Smooth muscle cell of the brain vasculature (primary cell): ENCODE results near the gene PIM1.
"Not testable (repeated sequence)": the region's sequence is repeated elsewhere in the genome, so short reads cannot be mapped to it uniquely, and the experiment has no call there.

Source experiments
- DNase-seq: peaks from one replicate; pipeline ENCODE4 v3.0.0-alpha.2; 2012; ENCODE audit warnings: low read depth, low spot score

Gene PIM1

DNA sequence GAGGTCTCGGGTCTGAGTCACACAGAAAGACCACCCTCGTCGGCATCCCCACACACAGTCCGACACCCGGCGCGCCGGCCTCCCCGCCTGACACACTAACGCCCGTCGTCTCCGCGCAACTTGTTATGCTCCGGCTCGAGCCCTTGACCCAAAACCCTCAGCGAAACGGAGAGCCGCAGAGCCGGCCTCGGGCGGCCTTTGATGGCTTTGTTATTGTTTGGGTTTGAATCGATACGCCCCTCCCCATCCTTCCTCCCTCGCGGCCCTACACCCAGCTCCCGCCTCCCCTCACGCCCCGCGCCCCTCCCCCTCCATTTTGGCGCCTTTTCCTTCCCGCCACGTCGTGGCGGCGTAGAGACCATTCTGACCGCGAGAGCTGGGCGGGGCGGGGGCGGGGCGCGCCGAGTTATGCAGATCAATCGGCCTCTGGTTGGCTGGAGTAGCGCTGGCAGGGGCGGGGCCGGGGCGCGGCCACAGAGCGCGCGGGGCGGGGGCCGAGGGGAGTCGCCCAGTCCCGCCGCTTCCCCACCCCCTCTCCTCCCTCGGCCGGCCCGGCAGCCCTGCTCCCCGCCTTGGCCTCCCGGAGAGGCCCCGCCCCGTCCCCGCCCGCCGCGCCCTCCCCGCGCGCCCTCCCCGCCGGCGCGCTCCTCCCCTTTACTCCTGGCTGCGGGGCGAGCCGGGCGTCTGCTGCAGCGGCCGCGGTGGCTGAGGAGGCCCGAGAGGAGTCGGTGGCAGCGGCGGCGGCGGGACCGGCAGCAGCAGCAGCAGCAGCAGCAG is at the start of gene PIM1:
TSS of gene PIM1 (plus strand) at position 657 of the 777 bp plus-strand sequence. CDS start 424 bp downstream, outside the sequence.
- DNase-seq: peak; percentile 93

DNA sequence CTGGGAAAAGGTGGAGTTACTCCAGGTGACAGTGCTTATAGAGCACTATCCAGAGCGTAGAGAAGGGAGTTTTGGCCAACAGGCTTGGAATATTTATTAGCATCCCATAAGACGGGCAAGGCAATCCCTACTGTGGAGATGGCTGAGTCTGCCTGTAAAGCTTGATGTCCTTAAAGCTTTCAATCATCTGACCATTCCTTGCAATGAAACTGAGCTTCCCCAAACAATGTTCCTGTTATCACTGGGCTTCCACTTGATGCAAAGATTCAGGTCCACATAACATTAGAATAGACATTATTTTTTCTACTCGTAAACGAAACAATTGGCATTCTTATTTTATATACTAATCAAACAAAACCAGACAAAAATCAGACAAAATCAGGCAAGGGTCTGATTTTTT is 48.4 kb upstream of the PIM1 start:
- no peak for DNase-seq

DNA sequence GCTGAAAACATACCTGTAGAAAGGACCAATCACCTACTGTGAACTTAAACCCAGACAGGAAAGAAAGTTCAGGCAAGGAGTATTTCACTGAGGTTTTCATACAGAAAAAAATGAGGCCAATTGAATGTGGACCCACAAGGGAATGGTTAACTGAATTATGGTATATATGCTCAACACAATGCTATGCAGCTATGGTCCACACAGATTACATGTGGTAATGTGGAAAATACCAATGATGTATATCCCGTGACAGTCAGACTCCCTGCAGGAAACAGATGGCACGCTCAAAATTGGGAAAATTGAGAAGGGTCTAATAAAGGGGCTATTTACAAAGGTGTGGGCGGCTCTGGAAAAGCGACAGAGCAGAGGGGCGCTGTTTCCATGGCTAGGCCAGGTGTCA is 47.1 kb upstream of the PIM1 start:
- DNase-seq: no peak

DNA sequence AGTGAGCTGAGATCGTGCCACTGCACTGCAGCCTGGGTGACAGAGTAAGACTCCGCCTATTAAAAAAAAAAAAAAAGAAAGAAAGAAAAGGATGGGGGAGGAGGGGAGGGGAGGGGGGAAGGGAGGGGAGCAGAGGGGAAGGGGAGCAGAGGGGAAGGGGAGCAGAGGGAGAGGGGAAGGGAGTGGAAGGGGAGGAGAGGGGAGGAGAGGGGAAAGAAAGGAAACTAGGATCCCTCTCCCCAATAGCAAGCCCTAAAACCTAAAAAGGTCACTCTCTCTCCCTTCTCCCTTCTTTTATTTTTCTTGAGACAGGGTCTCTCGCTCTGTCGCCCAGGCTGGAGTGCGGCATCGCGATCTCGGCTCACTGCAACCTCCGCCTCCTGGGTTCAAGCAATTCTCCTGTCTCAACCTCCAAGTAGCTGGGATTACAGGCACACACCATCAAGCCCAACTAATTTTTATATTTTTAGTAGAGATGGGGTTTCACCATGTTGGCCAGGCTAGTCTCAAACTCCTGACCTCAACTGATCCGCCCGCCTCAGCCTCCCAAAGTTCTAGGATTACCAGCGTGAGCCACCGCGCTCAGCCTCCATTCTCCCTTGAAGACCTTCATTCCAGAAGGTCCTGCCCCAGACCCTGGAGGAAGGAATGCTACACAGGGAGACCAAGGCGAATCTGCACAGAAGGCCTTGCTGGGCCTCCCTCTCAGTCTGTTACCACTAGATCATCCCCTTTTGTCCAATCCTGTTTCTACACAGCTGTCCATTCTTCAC is 45.8 kb upstream of the PIM1 start:
- no peak for DNase-seq

DNA sequence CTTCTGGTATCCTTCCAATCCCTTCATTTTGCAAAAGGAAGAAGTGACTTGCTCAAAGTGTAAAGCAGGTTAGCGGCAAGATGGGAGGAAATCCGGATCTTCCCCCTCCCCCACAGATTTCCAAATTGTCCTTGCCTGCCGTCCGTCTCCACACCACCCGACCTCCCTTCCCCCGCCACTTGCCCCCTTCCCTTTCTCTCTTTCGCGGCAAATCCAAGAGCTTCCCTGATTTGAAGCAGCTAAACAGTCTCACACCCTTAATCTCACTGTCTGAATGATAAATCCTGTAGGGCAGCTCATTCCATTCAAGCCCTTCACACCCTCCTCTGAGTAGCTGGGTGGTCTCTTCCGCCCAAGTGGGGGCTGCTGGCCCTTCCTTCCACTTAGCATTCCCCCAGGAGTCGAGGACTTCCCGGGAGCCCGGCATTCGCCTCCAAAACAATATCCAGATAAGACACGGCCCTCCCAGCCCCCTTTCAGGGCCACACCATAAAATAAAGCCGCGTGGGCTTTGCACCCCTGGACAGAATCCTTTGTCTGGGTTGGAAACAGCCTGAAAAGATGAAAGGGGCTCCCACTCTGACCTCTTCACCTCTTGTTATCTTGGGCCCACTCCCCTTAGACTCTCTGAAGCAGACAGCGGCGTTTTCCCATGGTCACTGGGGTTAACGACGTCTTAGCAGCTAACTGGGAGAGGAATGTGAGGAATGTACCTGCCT is 44.0 kb upstream of the PIM1 start:
- no peak for DNase-seq

DNA sequence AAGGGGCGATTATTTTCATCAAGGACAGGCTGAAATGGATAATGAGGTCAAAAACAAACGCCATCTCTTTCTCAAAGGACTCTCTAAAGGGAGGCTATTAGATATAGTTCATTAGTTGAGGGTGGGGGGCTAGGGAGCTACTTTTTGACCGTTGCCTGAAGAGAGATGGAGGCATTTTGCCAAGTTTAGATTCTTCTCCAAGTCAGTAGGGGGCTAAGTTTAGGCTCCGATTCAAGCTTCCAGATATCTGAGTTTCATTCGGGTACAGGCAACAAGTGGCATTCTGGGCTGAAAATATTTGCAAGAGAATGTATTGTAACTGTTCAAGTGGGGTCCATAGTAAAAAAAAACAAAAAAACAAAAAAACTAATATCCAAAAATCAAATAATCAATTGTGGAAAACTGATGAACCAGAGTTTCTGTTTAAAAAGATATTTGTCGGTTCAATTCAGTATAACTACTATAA is 43.4 kb upstream of the PIM1 start:
- no peak for DNase-seq

DNA sequence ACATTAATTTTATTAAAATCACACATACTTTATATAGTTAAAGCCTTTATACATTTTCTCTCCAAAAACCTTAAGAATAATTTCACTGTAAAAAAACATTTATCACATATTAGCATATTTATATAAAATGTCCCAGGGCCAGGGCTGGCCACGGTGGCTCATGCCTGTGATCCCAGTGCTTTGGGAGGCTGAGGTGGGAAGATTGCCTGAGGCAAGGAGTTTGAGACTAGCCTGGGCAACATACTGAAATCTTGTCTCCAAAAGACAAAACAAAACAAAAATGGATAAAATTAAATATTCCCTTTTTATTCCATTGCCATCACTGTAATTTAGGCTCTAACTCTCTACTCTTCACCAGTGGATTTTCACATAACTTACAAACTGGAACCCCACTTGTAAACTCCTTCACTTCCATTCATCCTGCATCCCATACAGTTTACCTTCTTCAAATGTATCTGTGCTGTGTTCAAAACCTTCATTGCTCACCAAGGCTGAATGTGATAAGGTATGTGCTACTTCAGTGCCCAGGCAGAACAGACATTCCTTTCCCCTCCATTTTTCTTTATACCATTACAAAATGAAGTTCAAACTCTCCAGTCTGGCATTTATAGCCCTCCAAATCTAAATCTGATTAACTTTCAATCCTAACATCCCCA is 42.9 kb upstream of the PIM1 start:
- DNase-seq: no peak

DNA sequence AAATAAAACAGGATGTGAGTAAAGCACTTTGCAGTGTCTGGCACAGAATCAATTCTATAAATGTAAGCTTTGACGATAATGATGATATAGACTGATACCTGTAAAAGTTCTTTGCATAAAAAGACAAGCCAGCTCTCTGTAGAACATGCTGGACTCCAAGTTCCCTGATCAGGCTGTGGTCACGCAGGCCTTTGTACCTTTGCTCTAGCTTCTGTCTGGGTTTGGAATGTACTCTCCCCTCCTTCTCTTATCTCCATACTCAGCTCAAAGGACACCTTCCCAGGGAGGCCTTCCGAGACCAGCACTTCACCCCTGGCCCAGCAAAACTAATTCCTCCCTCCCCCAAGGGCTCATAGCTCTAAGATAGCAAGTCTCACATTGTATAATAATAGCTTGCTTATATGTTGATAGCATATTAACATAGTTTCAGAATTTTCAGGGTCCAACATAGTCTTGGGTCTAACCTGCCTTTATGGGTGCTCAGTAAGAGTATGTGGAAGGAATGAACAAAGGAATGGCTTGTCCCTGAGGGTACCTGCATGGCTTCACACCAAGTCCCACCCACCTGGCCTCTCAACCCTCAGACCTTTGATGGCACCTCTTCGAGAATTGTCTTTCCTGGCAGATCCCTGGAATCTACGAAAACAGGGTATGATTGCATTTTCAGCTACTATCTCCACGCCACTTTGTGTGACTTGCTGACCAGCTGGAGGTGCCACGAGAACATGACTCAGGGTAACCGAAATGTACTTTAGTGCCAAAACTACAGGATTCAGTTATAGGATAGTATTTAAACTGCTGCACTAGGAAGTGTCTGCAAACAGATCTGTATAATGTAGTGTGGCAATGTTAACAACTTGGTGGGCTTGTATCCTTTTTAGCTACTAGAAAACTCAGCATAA is 41.7 kb upstream of the PIM1 start:
- no peak for DNase-seq

DNA sequence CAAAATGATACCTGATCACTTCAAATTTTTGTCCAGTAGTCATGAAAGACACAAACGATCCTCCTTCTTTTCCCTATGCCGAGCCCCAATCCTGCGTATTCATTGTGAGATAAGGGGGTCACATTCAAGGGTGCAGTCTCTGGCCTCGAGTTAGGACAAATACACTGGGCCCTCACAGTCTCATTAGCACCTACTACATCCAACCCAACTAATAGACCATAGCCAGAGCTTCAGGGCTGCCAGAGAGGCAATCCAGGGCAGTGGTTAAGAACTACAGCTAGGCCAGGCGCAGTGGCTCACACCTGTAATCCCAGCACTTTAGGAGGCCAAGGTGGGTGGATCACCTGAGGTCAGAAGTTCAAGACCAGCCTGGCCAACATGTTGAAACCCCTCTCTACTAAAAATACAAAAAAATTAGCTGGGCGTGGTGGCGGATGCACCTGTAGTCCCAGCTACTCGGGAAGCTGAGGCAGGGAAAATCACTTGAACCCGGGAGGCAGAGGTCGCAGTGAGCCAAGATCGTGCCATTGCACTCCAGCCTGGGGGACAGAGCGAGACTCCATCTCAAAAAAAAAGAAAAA is 41.0 kb upstream of the PIM1 start:
- DNase-seq: not testable (repeated sequence)

DNA sequence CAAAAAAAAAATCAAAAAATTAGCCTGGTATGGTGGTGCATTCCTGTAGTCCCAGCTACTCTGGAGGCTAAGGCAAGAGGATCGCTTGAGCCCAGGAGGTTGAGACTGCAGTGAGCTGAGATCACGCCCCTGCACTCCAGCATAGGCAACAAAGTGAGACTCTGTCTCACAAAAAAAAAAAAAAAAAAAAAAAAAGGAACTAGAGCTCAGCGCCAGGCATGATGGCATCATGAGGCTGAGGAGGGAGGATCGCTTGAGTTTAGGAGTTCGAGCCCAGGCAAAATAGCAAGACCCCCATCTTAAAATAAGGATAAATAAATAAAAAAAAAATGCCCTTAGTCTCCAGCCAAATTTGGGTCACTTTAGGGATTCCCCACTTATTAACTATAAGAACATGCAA is 40.4 kb upstream of the PIM1 start:
- DNase-seq: no peak

DNA sequence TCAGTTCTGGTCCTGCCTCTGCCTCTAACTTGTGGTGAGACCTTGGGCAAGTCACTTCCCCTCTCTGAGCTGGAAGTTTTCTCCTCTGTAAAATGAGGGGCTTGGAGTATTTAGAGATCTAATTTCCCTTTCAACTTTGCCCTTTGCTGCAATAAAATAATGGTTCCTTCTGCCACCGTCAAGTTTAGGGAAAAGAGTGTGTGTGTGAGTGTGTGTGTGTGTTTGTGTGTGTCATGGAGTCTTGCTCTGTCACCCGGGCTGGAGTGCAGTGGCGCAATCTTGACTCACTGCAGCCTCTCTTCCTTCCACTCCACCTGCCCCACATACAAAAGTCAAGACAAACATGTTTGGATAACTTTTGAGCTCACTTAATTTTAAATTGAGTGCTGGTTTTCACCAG is 39.2 kb upstream of the PIM1 start:
- no peak for DNase-seq

DNA sequence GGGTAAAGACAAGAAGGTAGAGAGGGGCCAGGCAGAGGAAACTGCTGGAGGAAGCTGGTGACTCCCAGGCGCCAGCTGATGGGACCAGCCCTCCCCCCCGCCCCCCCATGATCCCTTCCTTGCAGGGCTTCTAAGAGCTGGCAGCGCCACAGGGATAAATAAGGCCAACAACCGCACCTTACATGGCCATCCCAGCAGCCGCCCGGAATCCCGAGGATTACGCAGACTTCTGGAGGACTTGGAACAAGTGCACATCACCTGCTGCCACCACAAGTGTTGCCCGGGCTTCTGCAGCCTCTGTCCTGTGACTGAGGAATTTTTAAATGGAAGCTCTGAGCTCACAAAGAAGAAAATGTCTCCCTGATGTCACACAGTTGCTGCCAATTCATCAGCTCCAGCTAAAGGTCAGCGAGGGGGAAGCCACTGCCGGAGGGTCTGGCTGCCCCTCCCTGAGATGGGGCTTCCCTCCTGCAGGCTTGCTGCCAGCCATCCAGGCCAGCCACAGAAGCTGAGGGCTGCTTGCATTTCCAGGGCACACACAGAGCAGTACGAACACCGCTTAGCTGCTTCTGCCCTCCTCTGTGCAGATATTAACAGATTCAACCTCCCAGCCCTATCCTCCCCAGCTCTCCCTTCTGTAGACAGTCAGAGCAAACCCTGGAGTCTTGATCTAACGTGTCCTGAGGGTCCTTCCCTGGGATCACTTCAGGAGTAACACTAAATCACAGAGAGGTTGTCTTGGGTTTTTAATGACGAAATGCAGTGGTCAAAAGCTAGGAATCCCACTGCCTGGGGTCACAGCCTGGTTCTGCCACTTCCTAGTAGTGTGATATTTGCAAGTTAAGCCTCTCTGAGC is 38.6 kb upstream of the PIM1 start:
- DNase-seq: no peak

DNA sequence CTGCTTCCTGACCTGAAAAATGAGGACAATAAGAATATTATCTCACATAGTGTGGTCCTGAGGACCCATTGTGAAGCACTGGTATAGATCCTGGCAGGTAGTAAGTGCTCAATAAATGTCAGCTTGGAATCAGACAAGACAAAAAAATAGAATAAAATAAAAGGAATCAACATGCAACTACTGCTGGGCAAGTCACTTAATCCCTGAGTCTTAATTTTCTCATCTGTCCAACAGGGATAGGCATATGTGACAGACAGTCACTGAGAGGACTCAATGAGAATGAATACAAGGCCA is 38.0 kb upstream of the PIM1 start:
- DNase-seq: no peak

DNA sequence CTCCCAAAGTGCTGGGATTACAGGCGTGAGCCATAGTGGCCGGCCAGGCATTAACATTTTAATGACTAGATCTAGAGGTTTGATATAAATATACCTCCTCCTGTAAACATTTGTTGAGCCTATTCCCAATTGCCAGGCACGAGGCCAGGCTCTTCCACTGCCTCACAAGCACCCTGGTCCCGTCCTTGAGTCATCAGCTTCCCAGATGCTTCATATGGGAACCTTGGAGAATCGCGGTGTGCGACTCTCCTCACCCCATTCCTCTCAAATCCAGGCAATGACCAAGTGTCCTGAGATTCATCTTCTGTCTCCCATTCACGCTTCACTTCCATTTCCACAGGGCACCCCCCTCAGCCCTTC is 35.9 kb upstream of the PIM1 start:
- DNase-seq: no peak

DNA sequence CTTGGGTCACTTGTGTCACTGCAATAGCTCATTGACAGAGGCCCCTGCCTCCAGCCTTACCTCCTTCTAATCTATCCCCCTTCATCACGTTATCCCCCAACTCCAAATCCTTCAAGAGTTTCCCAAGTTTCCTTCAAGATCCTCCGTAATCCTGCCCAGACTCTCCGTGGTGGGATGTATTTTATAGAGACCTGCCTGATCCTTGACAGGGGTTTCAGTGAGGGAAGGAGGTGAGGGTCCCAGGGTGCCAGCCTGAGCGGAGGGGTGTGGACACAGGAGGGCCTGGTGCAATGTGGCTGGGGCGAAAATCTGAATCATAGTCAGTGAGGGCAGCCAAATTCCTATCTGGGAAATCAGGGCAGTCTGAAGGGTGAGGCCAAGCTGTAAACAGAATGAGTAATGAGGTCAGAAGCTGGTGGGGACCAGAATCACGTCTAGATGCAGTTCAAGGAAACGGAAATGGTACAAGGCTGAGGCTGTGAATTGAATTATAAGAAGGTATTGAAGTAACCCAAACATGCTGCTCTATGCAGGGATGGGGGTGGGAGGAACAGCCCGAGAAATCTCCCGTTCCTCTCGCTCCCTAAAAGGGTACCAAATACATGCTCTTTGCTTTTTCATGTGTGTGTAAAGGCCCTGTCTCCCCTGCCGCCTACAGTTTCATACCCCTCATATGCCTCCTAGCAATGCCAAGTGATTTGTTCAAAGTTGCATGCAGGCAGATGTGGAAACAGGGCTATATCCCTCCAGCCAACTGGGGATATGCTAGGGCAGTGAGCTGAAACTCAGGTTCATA is 35.4 kb upstream of the PIM1 start:
- peak; percentile 51 for DNase-seq

DNA sequence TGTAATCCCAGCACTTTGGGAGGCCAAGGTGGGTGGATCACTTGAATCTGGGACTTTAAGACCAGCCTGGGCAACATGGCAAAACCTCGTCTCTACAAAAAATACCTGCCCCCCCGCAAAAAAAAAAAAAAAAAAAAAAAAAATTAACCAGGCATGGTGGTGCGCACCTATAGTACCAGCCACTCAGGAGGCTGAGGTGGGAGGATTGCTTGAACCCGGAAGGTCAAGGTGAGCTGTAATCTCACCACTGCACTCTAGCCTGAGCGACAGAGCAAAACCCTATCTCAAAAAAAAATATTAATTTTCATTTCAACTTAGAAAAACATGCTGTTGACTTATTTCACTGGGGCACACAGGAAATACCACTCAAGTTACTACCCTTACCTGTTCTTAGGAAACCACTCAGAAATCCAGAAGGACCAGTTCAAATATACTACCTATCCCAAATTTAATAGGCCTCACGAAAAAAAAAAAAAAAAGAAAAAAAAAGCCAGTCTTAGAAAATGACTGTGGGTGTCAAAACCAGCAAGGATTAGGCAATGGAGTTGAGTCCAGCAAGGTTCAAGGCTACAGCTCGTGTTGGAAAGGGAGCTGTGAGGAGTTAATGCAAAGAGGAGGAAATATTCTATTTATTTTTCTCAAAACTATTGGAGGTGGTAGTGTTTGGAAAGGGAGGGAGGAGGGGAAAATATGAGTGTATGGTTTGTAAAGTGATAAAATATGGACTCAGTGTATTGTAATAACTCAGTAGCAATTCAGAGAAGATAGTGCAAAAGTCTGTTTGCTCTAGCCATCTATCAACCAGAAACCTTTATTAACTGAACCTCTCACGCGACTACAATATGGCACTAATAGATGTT is 33.9 kb upstream of the PIM1 start:
- no peak for DNase-seq

DNA sequence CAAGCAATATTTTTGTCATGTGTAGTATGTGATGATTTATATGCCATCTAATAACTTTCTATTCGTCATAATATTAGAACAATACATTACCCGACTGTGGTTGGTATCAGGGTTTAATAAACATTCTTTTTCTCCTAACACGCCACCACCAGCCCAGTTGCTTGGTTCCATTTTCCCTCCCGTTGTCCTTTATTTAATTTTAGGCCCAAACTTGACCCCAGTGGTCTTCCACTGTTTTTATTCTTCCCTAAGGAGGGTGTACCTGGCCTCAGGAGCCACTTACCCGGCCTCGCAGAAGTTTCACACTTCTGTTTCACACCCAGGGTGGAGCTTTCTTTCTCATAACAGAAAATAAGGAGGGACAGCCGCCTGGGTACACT is 33.1 kb upstream of the PIM1 start:
- no peak for DNase-seq
